TTC549 (cell line): ENCODE results near the gene RECK.
"Not testable (repeated sequence)": the region's sequence is repeated elsewhere in the genome, so short reads cannot be mapped to it uniquely, and the experiment has no call there.

Experiments
- FAIRE-seq: peaks from 2 replicates; lab custom pipeline; 2012; peaks lifted over from hg19 to GRCh38; lab: Jason Lieb, UNC

RECK gene

GRCh38 chr9:36141761-36142160, 105.0 kb downstream of the RECK start:
- no peak for FAIRE-seq

GRCh38 chr9:36142510-36143244, 106.0 kb downstream of the RECK start:
- no peak for FAIRE-seq

GRCh38 chr9:36143245-36143641, 106.5 kb downstream of the RECK start:
- no peak for FAIRE-seq

- no peak for FAIRE-seq
Observed at GRCh38 chr9:36144309-36145232, 107.9 kb downstream of the RECK start.

GRCh38 chr9:36145970-36146369, 109.3 kb downstream of the RECK start:
- FAIRE-seq: no peak

- no peak for FAIRE-seq
Observed at GRCh38 chr9:36146651-36147050, 109.9 kb downstream of the RECK start.

- no peak for FAIRE-seq
Observed at GRCh38 chr9:36147441-36148175, 110.9 kb downstream of the RECK start.

- FAIRE-seq: no peak
Observed at GRCh38 chr9:36148311-36149051, 111.8 kb downstream of the RECK start.

- no peak for FAIRE-seq
Observed at GRCh38 chr9:36149197-36149596, 112.5 kb downstream of the RECK start.

GRCh38 chr9:36150574-36151315, 114.0 kb downstream of the RECK start:
- FAIRE-seq: no peak

- FAIRE-seq: no peak
Observed at GRCh38 chr9:36151316-36152210, 114.8 kb downstream of the RECK start.

- no peak for FAIRE-seq
Observed at GRCh38 chr9:36152741-36153438, 116.2 kb downstream of the RECK start.

GRCh38 chr9:36153746-36154145, 117.0 kb downstream of the RECK start:
- FAIRE-seq: no peak

GRCh38 chr9:36154331-36154952, 117.7 kb downstream of the RECK start:
- FAIRE-seq: no peak

GRCh38 chr9:36156116-36156515, 119.4 kb downstream of the RECK start:
- FAIRE-seq: no peak

- no peak for FAIRE-seq
Observed at GRCh38 chr9:36158122-36158521, 121.4 kb downstream of the RECK start.

GRCh38 chr9:36158917-36159316, 122.2 kb downstream of the RECK start:
- no peak for FAIRE-seq

- FAIRE-seq: not testable (repeated sequence)
Observed at GRCh38 chr9:36159509-36159908, 122.8 kb downstream of the RECK start.

- FAIRE-seq: not testable (repeated sequence)
Observed at GRCh38 chr9:36160126-36160525, 123.4 kb downstream of the RECK start.
